Mesendoderm (in vitro differentiated cells): ENCODE data around the gene IL10.
"Not testable (repeated sequence)": the region's sequence is repeated elsewhere in the genome, so short reads cannot be mapped to it uniquely, and the experiment has no call there.

Source experiments
- DNase-seq: peaks from one replicate; pipeline ENCODE4 v3.0.0; 2013
- H2AK5ac ChIP-seq: 2 replicates; pipeline ENCODE4 v1.6.1; 2013; ENCODE audit warnings: low read length, inconsistent platforms
- H2BK120ac ChIP-seq: 2 replicates; pipeline ENCODE4 v1.6.1; 2013; ENCODE audit warnings: low read depth, mild to moderate bottlenecking, low read length, moderate library complexity, mixed read lengths
- H2BK15ac ChIP-seq: replicated peaks from 2 replicates; pipeline ENCODE4 v1.6.1; 2013; ENCODE audit warnings: low read depth, mild to moderate bottlenecking, moderate library complexity
- H2BK5ac ChIP-seq: 2 replicates; pipeline ENCODE4 v1.6.1; 2013; ENCODE audit warnings: low read length, inconsistent platforms
- H3K18ac ChIP-seq: 2 replicates; pipeline ENCODE4 v1.6.1; 2013; ENCODE audit warnings: mild to moderate bottlenecking, low read length, mixed read lengths
- H3K23ac ChIP-seq: one replicate; pipeline ENCODE4 v1.6.1; 2013; ENCODE audit warnings: low read length
- H3K27ac ChIP-seq: 2 replicates; pipeline ENCODE4 v1.5.1; 2013; ENCODE audit warnings: low read depth, mild to moderate bottlenecking, inconsistent platforms, low read length, moderate library complexity
- H3K27me3 ChIP-seq: 2 replicates; pipeline ENCODE4 v1.6.1; 2013; ENCODE audit warnings: low read length, control low read depth, mild to moderate bottlenecking, inconsistent platforms; ENCODE audit not compliant: insufficient read depth, poor library complexity
- H3K36me3 ChIP-seq: 2 replicates; pipeline ENCODE4 v1.6.1; 2013; ENCODE audit warnings: low read length, inconsistent platforms; ENCODE audit not compliant: control insufficient read depth, insufficient read depth
- H3K4ac ChIP-seq: one replicate; pipeline ENCODE4 v1.6.1; 2013; ENCODE audit warnings: low read depth, mild to moderate bottlenecking, low read length, moderate library complexity
- H3K4me1 ChIP-seq: 2 replicates; pipeline ENCODE4 v1.6.1; 2013; ENCODE audit warnings: low read depth, low read length, inconsistent platforms; ENCODE audit not compliant: control insufficient read depth
- H3K4me2 ChIP-seq: 2 replicates; pipeline ENCODE4 v1.6.1; 2013; ENCODE audit warnings: low read length
- H3K4me3 ChIP-seq: 2 replicates; pipeline ENCODE4 v1.5.1; 2013; ENCODE audit warnings: mild to moderate bottlenecking, low read length
- H3K56ac ChIP-seq: one replicate; pipeline ENCODE4 v1.6.1; 2013; ENCODE audit warnings: low read length
- H3K79me1 ChIP-seq: 2 replicates; pipeline ENCODE4 v1.6.1; 2013; ENCODE audit warnings: low read length, inconsistent platforms
- H3K79me2 ChIP-seq: 2 replicates; pipeline ENCODE4 v1.6.1; 2013; ENCODE audit warnings: mild to moderate bottlenecking, low read length; ENCODE audit not compliant: control insufficient read depth, insufficient read depth
- H3K9ac ChIP-seq: 2 replicates; pipeline ENCODE4 v1.6.1; 2013; ENCODE audit warnings: low read length, inconsistent platforms
- H4K5ac ChIP-seq: one replicate; pipeline ENCODE4 v1.6.1; 2013; ENCODE audit warnings: low read length
- H4K8ac ChIP-seq: one replicate; pipeline ENCODE4 v1.6.1; 2013; ENCODE audit warnings: low read depth, mild to moderate bottlenecking, control low read depth, low read length, moderate library complexity
- WGBS: extraction: QIAGEN DNeasy Blood & Tissue Kit; methylation state at CpG from one replicate; pipeline ENCODE4 v1.1.7; 2013; ENCODE audit warnings: low lambda C conversion rate, missing lambda C conversion rate; ENCODE audit not compliant: insufficient coverage; ENCODE audit errors: extremely low coverage; 5-methylcytosine and 5-hydroxymethylcytosine counted together

IL10 gene

DNA sequence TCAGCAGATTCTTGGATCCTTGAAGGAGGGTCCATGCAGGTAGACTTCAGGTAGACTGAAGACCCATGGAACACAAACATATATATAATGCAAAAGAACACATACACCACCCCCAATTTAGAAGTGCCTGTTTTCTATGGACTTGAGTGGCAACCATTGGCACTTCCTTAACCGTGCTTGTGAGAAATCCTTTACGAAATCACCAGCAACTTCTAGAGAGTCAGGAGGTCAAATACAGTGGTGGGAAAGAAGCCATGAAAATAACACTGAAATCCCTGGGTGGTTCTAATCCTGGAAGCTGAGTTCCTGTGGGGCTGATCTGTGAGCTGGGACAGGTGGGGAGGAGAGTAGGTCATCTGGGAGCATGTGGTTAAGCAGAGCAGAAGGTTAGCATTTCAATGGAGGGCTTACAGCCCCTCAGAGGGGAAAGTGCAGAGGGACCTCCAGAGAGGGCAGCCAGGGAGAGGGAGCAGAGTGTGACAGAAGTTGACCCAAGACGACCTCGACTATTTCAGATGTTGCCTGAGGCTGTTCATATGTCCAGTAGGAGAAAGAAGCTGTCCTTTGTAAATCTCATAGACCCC lies 13.0 kb upstream of the IL10 start:
- no peak overlapping the region for H3K4me2 ChIP-seq
- no peak for DNase-seq
- H3K4me3 ChIP-seq: no peak overlapping the region
- WGBS: no CpG with 5 or more reads among the region's 4 CpGs
- no peak overlapping the region for H3K27ac ChIP-seq
- H2BK120ac ChIP-seq: no peak overlapping the region
- no peak overlapping the region for H4K5ac ChIP-seq
- H3K4me1 ChIP-seq: no peaks in the 10 kb centered on the region
- H3K79me2 ChIP-seq: no peaks in the 10 kb centered on the region
- H3K79me1 ChIP-seq: no peaks in the 10 kb centered on the region
- H3K27me3 ChIP-seq: no peaks in the 10 kb centered on the region
- no peak overlapping the region for H3K18ac ChIP-seq
- no peak overlapping the region for H3K4ac ChIP-seq
- H2AK5ac ChIP-seq: no peak overlapping the region
- H2BK5ac ChIP-seq: no peak overlapping the region
- no peak overlapping the region for H4K8ac ChIP-seq
- no peak overlapping the region for H2BK15ac ChIP-seq
- H3K23ac ChIP-seq: no peak overlapping the region
- H3K36me3 ChIP-seq: no peaks in the 10 kb centered on the region
- H3K9ac ChIP-seq: no peak overlapping the region
- no peak overlapping the region for H3K56ac ChIP-seq

DNA sequence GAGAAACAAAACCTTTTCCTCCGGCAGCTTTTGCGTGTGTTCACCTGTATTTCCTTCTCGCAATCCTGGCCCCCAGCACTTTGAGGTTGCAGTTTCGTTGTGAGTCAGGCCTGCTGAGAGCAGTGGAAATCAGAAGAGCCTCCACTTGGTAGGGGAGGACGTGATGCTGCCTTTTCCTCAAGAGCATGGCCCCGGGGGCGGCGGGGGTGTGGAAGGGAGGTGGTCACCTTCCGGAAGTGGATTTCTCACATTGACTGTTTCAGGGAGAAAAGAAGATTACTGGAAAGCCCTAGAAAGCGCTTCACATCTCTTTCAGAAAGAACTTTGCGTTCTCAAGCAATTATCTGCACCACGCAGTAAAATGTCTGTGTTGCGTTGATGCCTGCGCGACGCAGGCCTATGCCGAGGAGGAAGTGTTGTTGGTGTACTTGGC lies 12.2 kb upstream of the IL10 start:
- WGBS: no CpG with 5 or more reads among the region's 17 CpGs
- H3K4ac ChIP-seq: no peak overlapping the region

GRCh38 chr1:206783506-206783905 lies 11.2 kb upstream of the IL10 start:
- no peak overlapping the region for H3K4ac ChIP-seq
- H3K79me1 ChIP-seq: no peaks in the 10 kb centered on the region
- no peak overlapping the region for H2BK15ac ChIP-seq
- no peak overlapping the region for H3K4me3 ChIP-seq
- DNase-seq: no peak
- no peak overlapping the region for H3K23ac ChIP-seq
- H3K79me2 ChIP-seq: no peaks in the 10 kb centered on the region
- H3K4me1 ChIP-seq: no peaks in the 10 kb centered on the region
- WGBS: no CpG with 5 or more reads among the region's 7 CpGs
- H4K8ac ChIP-seq: no peak overlapping the region
- no peaks in the 10 kb centered on the region for H3K27me3 ChIP-seq
- no peak overlapping the region for H2BK5ac ChIP-seq
- no peak overlapping the region for H3K4me2 ChIP-seq
- H3K9ac ChIP-seq: no peak overlapping the region
- no peak overlapping the region for H2BK120ac ChIP-seq
- no peak overlapping the region for H2AK5ac ChIP-seq
- H4K5ac ChIP-seq: no peak overlapping the region
- H3K36me3 ChIP-seq: no peaks in the 10 kb centered on the region
- no peak overlapping the region for H3K27ac ChIP-seq
- H3K18ac ChIP-seq: no peak overlapping the region
- no peak overlapping the region for H3K56ac ChIP-seq

More for the DNA sequence above, 12.2 kb upstream of the IL10 start:
- Histone ChIP-seq H3K4me3 (no peak overlapping the region), H2AK5ac (no peak overlapping the region), H3K9ac (no peak overlapping the region), H3K23ac (no peak overlapping the region), H3K36me3 (no peaks in the 10 kb centered on the region), H3K79me2 (no peaks in the 10 kb centered on the region), H3K27me3 (no peaks in the 10 kb centered on the region), H4K8ac (no peak overlapping the region), H2BK120ac (no peak overlapping the region), H3K79me1 (no peaks in the 10 kb centered on the region), H3K56ac (no peak overlapping the region), H3K4me1 (no peaks in the 10 kb centered on the region), H2BK5ac (no peak overlapping the region), H3K27ac (no peak overlapping the region), H3K4me2 (no peak overlapping the region), H2BK15ac (no peak overlapping the region), H4K5ac (no peak overlapping the region), H3K18ac (no peak overlapping the region)
- no peak for DNase-seq

- no peak overlapping the region for H4K5ac ChIP-seq
- no peaks in the 10 kb centered on the region for H3K36me3 ChIP-seq
- no peak overlapping the region for H2BK5ac ChIP-seq
- H3K27ac ChIP-seq: no peak overlapping the region
- H3K56ac ChIP-seq: no peak overlapping the region
- H2AK5ac ChIP-seq: no peak overlapping the region
- no peak overlapping the region for H4K8ac ChIP-seq
- no peak overlapping the region for H2BK15ac ChIP-seq
- H3K27me3 ChIP-seq: no peaks in the 10 kb centered on the region
- H3K18ac ChIP-seq: no peak overlapping the region
- no CpG with 5 or more reads among the region's 2 CpGs for WGBS
- H3K23ac ChIP-seq: no peak overlapping the region
- no peak overlapping the region for H2BK120ac ChIP-seq
- H3K9ac ChIP-seq: no peak overlapping the region
- H3K4me3 ChIP-seq: no peak overlapping the region
- H3K4me1 ChIP-seq: no peaks in the 10 kb centered on the region
- H3K79me2 ChIP-seq: no peaks in the 10 kb centered on the region
- no peak for DNase-seq
- no peaks in the 10 kb centered on the region for H3K79me1 ChIP-seq
- no peak overlapping the region for H3K4me2 ChIP-seq
- H3K4ac ChIP-seq: no peak overlapping the region
Observed at GRCh38 chr1:206782448-206782847, 10.2 kb upstream of the IL10 start.

- H2AK5ac ChIP-seq: no peak overlapping the region
- no CpG with 5 or more reads among the region's 2 CpGs for WGBS
- no peaks in the 10 kb centered on the region for H3K36me3 ChIP-seq
- no peak overlapping the region for H3K4me3 ChIP-seq
- no peak overlapping the region for H3K27ac ChIP-seq
- no peaks in the 10 kb centered on the region for H3K4me1 ChIP-seq
- H3K27me3 ChIP-seq: no peaks in the 10 kb centered on the region
- H2BK5ac ChIP-seq: no peak overlapping the region
- H4K5ac ChIP-seq: no peak overlapping the region
- H3K79me1 ChIP-seq: no peaks in the 10 kb centered on the region
- H3K23ac ChIP-seq: no peak overlapping the region
- H3K18ac ChIP-seq: no peak overlapping the region
- H3K79me2 ChIP-seq: no peaks in the 10 kb centered on the region
- no peak overlapping the region for H2BK15ac ChIP-seq
- DNase-seq: no peak
- H3K4me2 ChIP-seq: no peak overlapping the region
- no peak overlapping the region for H2BK120ac ChIP-seq
- H4K8ac ChIP-seq: no peak overlapping the region
- H3K9ac ChIP-seq: no peak overlapping the region
- H3K56ac ChIP-seq: no peak overlapping the region
- no peak overlapping the region for H3K4ac ChIP-seq
Observed at GRCh38 chr1:206779638-206780037, 7.3 kb upstream of the IL10 start.

- H4K8ac ChIP-seq, H3K4me3 ChIP-seq, H2BK120ac ChIP-seq, H3K79me1 ChIP-seq, H3K4me2 ChIP-seq, H3K56ac ChIP-seq, H3K18ac ChIP-seq, H3K4me1 ChIP-seq, H3K36me3 ChIP-seq, H2BK15ac ChIP-seq, H3K9ac ChIP-seq, H3K23ac ChIP-seq, H3K4ac ChIP-seq, H3K27ac ChIP-seq, H4K5ac ChIP-seq, H3K79me2 ChIP-seq, H2AK5ac ChIP-seq, H2BK5ac ChIP-seq, DNase-seq, H3K27me3 ChIP-seq: not testable (repeated sequence)
- WGBS: no CpG with 5 or more reads among the region's 6 CpGs
Observed at GRCh38 chr1:206778911-206779310, 6.6 kb upstream of the IL10 start.
